ENCODE results near the gene RMDN3.

The RMDN3 gene

GRCh38 chr15:40773496-40773895, 18.4 kb upstream of the RMDN3 start:
- no peak for DNase-seq (ENCODE audit: low spot score)

GRCh38 chr15:40772014-40772413, 17.0 kb upstream of the RMDN3 start:
- DNase-seq (ENCODE audit: low spot score): no peak

GRCh38 chr15:40771242-40771641, 16.2 kb upstream of the RMDN3 start:
- DNase-seq (ENCODE audit: low spot score): no peak

GRCh38 chr15:40770147-40770721, 15.2 kb upstream of the RMDN3 start:
- peak; percentile 20 for DNase-seq (ENCODE audit: low spot score)

- peak; percentile 19 for DNase-seq (ENCODE audit: low spot score)
Observed at GRCh38 chr15:40769274-40770146, 14.5 kb upstream of the RMDN3 start, which contains the start of gene C15orf62. TSS of gene C15orf62 (plus strand) at chr15:40769980. CDS start at chr15:40770496, 516 bp downstream.

GRCh38 chr15:40768521-40769273, 13.6 kb upstream of the RMDN3 start:
- DNase-seq (ENCODE audit: low spot score): no peak

- DNase-seq (ENCODE audit: low spot score): no peak
Observed at GRCh38 chr15:40767838-40768500, 12.9 kb upstream of the RMDN3 start.

- DNase-seq (ENCODE audit: low spot score): no peak
Observed at GRCh38 chr15:40766906-40767837, 12.1 kb upstream of the RMDN3 start.

GRCh38 chr15:40766194-40766815, 11.3 kb upstream of the RMDN3 start:
- no peak for DNase-seq (ENCODE audit: low spot score)

GRCh38 chr15:40764629-40765103, 9.6 kb upstream of the RMDN3 start:
- no peak for DNase-seq (ENCODE audit: low spot score)

- no peak for DNase-seq (ENCODE audit: low spot score)
Observed at GRCh38 chr15:40763801-40764628, 9.0 kb upstream of the RMDN3 start, which contains the start of gene GCHFR. TSS of gene GCHFR (plus strand) at chr15:40764068. CDS start at chr15:40764181, 113 bp downstream.

- no peak for DNase-seq (ENCODE audit: low spot score)
Observed at GRCh38 chr15:40762919-40763800, 8.1 kb upstream of the RMDN3 start.

GRCh38 chr15:40759961-40760360, 4.9 kb upstream of the RMDN3 start:
- DNase-seq (ENCODE audit: low spot score): no peak

- DNase-seq (ENCODE audit: low spot score): no peak
Observed at GRCh38 chr15:40756938-40757337, 1.9 kb upstream of the RMDN3 start.

- DNase-seq (ENCODE audit: low spot score): no peak
Observed at GRCh38 chr15:40755812-40756208, 756 bp upstream of the RMDN3 start.

- no peak for DNase-seq (ENCODE audit: low spot score)
Observed at GRCh38 chr15:40754574-40754882, 526 bp downstream of the RMDN3 start.

- DNase-seq (ENCODE audit: low spot score): no peak
Observed at GRCh38 chr15:40751745-40752144, 3.3 kb downstream of the RMDN3 start.

GRCh38 chr15:40750885-40751284, 4.2 kb downstream of the RMDN3 start:
- no peak for DNase-seq (ENCODE audit: low spot score)
